Ishikawa (cell line): ENCODE data around the gene C10orf143.

Experiments
- CEBPB ChIP-seq: IDR thresholded peaks from 2 replicates; pipeline ENCODE4 v1.6.1; 2012
- CREB1 ChIP-seq: IDR thresholded peaks from 2 replicates; pipeline ENCODE4 v1.6.1; 2012; ENCODE audit warnings: low read depth
- EGR1 ChIP-seq: IDR thresholded peaks from 2 replicates; pipeline ENCODE4 v1.6.1; 2012
- EP300 ChIP-seq: IDR thresholded peaks from 2 replicates; pipeline ENCODE4 v1.6.1; 2012; ENCODE audit warnings: borderline replicate concordance
- FOXM1 ChIP-seq: IDR thresholded peaks from 2 replicates; pipeline ENCODE4 v1.6.1; 2012; ENCODE audit warnings: low read depth, borderline replicate concordance
- NFIC ChIP-seq: IDR thresholded peaks from 2 replicates; pipeline ENCODE4 v1.6.1; 2012
- RAD21 ChIP-seq: IDR thresholded peaks from 2 replicates; pipeline ENCODE4 v1.6.1; 2012; ENCODE audit warnings: low read depth
- TAF1 ChIP-seq: IDR thresholded peaks from 2 replicates; pipeline ENCODE4 v1.6.1; 2012; ENCODE audit warnings: low read depth, mild to moderate bottlenecking
- TCF12 ChIP-seq: IDR thresholded peaks from 2 replicates; pipeline ENCODE4 v1.6.1; 2012; ENCODE audit warnings: low read depth
- TEAD4 ChIP-seq: IDR thresholded peaks from 2 replicates; pipeline ENCODE4 v1.6.1; 2012
- YY1 ChIP-seq: IDR thresholded peaks from 2 replicates; pipeline ENCODE4 v1.6.1; 2012; ENCODE audit warnings: low read depth
- ZBTB7A ChIP-seq: IDR thresholded peaks from 2 replicates; pipeline ENCODE4 v1.6.1; 2012; ENCODE audit warnings: low read depth
- TF ChIP-seq, protein P1 (sequence below): IDR thresholded peaks from 2 replicates; pipeline ENCODE4 v1.6.1; 2012; ENCODE audit warnings: low read depth, mild to moderate bottlenecking
- TF ChIP-seq, protein P2 (sequence below): IDR thresholded peaks from 2 replicates; pipeline ENCODE4 v1.6.1; 2012
- TF ChIP-seq, protein P3 (sequence below): IDR thresholded peaks from 2 replicates; pipeline ENCODE4 v1.6.1; 2012

The C10orf143 gene

DNA sequence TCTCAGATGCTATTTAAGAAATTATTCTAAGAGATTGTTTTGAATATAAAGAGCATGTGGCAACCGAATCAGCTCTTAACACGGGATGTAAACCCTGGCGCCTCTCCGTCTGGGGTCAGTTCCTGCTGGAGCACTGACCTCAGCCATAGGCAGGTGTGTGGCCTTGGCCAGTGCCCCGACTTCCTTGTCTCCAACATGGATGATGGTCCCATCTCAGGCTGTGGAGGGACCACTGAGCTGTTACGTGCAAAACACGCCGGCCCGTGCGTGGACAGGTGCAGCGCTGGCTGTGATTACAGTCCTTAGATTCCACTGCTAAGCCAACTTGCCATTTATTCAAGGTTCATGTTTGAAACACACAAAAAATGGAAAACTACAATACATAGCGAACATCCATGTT is 59.9 kb downstream of the C10orf143 start:
- TF ChIP-seq ZBTB7A (no peak), NFIC (no peak), RAD21 (no peak), CREB1 (no peak), TCF12 (no peak), TAF1 (no peak), EGR1 (no peak)
- TF ChIP-seq, protein P1, sequence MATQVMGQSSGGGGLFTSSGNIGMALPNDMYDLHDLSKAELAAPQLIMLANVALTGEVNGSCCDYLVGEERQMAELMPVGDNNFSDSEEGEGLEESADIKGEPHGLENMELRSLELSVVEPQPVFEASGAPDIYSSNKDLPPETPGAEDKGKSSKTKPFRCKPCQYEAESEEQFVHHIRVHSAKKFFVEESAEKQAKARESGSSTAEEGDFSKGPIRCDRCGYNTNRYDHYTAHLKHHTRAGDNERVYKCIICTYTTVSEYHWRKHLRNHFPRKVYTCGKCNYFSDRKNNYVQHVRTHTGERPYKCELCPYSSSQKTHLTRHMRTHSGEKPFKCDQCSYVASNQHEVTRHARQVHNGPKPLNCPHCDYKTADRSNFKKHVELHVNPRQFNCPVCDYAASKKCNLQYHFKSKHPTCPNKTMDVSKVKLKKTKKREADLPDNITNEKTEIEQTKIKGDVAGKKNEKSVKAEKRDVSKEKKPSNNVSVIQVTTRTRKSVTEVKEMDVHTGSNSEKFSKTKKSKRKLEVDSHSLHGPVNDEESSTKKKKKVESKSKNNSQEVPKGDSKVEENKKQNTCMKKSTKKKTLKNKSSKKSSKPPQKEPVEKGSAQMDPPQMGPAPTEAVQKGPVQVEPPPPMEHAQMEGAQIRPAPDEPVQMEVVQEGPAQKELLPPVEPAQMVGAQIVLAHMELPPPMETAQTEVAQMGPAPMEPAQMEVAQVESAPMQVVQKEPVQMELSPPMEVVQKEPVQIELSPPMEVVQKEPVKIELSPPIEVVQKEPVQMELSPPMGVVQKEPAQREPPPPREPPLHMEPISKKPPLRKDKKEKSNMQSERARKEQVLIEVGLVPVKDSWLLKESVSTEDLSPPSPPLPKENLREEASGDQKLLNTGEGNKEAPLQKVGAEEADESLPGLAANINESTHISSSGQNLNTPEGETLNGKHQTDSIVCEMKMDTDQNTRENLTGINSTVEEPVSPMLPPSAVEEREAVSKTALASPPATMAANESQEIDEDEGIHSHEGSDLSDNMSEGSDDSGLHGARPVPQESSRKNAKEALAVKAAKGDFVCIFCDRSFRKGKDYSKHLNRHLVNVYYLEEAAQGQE: no peak
- TF ChIP-seq, protein P2, sequence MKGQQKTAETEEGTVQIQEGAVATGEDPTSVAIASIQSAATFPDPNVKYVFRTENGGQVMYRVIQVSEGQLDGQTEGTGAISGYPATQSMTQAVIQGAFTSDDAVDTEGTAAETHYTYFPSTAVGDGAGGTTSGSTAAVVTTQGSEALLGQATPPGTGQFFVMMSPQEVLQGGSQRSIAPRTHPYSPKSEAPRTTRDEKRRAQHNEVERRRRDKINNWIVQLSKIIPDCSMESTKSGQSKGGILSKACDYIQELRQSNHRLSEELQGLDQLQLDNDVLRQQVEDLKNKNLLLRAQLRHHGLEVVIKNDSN: no peak

DNA sequence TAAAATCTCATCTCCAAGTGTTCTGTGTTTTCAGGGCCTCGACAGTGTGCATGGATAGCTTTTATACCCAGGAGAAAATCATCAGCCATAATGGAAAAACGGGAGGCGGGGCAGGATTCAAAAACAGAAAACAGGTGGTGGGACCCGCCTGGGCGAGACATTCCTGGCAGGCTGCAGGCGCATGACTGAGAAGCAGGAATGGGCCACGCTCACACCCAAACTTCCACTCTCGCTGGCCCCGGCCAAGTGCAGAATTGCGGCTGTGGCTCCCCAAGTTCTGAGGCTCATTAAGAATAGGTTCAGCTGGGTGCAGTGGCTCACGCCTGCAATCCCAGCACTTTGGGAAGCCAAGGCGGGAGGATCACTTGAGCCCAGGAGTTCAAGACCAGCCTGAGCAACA is 60.6 kb downstream of the C10orf143 start:
- TF ChIP-seq, protein P3, sequence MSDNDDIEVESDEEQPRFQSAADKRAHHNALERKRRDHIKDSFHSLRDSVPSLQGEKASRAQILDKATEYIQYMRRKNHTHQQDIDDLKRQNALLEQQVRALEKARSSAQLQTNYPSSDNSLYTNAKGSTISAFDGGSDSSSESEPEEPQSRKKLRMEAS: no peak
- TF ChIP-seq, protein P1: no peak
- TF ChIP-seq NFIC (no peak), CREB1 (no peak), FOXM1 (no peak), TCF12 (no peak), TAF1 (no peak), EP300 (no peak), RAD21 (no peak), YY1 (no peak), CEBPB (no peak), ZBTB7A (no peak), TEAD4 (no peak), EGR1 (no peak)
- TF ChIP-seq, protein P2: no peak

DNA sequence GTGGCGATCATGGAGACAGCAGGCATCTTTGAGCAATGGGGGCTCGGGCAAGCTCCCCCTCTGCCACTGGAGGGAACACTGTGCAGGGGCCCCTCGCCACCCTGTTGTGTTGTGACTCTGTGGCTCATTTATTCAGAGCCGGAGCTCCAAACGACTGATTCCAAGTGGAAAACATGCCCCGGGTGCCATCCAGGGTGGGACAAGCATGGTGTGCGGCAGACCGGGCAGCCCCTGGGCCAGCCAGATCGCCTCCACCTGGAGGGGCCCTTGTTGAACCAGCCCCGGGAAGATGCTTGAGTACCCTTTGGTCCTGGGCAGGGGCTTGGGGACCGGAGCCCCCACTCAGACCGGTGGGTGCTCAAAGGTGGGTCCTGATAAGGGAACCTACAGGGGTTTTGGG is 61.4 kb downstream of the C10orf143 start:
- TF ChIP-seq, protein P1: no peak
- TF ChIP-seq EP300 (no peak), TCF12 (no peak), TAF1 (no peak)
- TF ChIP-seq, protein P3: no peak
- TF ChIP-seq, protein P2: no peak

DNA sequence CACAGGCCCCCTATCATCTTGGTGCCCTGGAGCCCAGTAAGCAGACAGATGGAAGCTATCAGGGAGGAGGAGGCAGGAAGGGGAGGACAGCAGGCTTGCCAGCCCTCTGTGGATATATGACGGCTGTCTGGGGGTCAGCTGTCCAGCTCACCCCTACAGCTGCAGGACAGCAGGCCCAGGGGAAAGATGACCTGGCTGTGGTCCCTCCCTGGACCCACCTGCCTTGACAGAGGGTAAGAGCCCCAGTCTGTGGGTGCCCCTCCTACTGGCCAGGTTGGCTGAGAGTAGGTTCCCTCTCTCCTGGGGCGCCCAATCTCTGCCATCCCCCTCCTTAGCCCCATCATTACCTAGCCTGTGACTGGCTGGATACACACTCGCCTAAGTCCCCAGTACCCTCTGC is 62.5 kb downstream of the C10orf143 start:
- TF ChIP-seq ZBTB7A (no peak), TEAD4 (no peak), TCF12 (no peak), CEBPB (no peak), EP300 (no peak)
- TF ChIP-seq, protein P2: no peak
- TF ChIP-seq, protein P1: no peak
